Measurements from ENCODE around the gene PTGES.
"Not testable (repeated sequence)": the region's sequence is repeated elsewhere in the genome, so short reads cannot be mapped to it uniquely, and the experiment has no call there.

Gene PTGES, protein sequence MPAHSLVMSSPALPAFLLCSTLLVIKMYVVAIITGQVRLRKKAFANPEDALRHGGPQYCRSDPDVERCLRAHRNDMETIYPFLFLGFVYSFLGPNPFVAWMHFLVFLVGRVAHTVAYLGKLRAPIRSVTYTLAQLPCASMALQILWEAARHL

DNA sequence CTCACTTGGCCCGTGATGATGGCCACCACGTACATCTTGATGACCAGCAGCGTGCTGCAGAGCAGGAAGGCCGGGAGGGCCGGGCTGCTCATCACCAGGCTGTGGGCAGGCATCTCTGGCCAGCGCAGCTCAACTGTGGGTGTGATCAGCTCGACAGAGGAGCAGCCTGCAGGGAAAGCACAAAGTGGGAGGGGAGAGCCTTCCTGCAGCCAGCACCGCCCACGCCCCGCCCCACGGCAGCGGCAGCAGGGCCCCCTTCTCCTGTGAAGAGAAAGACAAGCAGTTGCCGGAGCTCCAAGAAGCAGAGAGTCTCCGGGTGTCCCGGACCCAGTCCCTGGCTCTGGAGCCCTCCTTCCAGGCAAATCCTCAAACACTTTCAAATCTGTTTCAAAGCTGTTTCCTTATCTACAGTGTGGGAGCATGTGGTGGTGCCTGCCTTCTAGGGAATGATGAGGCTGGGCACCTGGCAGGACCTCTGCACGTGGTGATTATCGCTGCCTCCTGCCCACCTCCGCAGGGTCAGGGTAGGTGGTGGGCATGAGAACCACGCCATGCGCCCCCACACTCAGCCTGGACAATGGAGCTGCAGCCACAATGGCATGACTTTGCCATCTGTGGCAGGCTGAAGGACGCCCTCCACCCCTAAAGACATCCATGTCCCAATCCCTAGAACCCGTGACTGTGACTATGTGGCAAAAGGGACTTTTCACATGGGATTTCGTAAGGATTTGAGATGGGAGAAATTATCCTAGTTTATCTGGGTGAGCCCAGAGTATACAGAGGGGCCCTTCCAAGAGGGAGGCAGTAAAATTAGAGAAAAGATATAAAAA is at the start of gene PTGES:
PTGES (minus strand) TSS at position 143 of the 830 bp plus-strand sequence; CDS start at position 113, 30 bp downstream.
- no peak for DNase-seq (ENCODE audit: low read depth, low spot score)

- no peak for DNase-seq (ENCODE audit: low read depth, low spot score)
These were observed 48.7 kb upstream of the PTGES start for GRCh38 chr9:129801504-129801903.

- no peak for DNase-seq (ENCODE audit: low read depth, low spot score)
These were observed 46.1 kb upstream of the PTGES start for GRCh38 chr9:129798973-129799372.

GRCh38 chr9:129796029-129796428 is 43.2 kb upstream of the PTGES start:
- DNase-seq (ENCODE audit: low read depth, low spot score), result not testable (repeated sequence)

DNA sequence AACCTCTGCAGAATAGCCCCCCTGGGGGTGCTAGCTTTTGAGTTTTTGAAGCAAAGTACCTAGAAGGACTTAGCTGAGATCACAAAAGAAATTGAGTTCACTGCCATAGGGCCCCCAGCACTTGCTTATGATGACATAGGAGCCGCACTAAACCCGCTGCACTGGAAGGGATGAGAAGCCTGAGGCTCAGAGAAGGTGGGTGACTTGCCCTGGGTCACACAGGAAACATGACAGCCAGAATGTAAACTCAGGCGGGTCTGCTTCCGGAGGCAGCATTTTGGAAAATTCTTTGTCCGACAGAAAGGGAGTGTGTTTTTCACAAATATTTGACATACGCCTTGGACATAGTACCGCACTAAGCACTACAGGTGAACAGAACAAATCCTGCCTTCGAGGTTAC is 41.7 kb upstream of the PTGES start:
- DNase-seq (ENCODE audit: low read depth, low spot score), result no peak

DNA sequence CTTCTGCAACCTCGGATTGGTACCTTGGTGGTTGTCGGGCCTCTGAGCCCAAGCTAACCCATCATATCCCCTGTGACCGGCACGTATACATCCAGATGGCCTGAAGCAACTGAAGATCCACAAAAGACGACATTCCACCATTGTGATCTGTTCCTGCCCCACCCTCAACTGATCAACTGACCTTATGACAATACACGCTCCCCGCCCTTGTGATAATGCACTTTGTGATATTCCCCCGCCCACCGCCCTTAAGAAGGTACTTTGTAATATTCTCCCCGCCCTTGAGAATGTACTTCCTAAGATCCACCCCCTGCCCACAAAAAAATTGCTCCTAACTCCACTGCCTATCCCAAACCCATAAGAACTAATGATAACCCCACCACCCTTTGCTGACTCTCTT is 33.6 kb upstream of the PTGES start:
- DNase-seq (ENCODE audit: low read depth, low spot score), result no peak

DNA sequence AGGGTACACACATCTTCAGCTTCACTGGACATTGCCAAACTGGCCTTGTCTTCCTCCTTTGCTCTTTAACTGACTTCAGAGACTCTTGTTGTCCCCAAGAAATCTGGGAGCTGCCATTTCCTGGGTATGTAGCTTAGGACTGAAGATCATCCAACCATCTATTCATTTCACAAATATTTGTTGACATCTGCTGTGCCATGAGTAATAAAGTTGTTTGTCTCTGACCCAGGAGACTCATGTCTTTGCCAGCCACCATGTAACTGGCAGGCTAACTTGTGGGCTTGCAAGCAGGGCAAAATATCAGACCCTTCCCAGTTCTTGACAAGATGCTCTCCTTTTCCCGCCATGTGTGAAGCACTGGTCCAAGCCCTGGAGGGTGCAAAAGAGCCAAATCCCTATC is 33.0 kb upstream of the PTGES start:
- DNase-seq (ENCODE audit: low read depth, low spot score), result no peak

DNA sequence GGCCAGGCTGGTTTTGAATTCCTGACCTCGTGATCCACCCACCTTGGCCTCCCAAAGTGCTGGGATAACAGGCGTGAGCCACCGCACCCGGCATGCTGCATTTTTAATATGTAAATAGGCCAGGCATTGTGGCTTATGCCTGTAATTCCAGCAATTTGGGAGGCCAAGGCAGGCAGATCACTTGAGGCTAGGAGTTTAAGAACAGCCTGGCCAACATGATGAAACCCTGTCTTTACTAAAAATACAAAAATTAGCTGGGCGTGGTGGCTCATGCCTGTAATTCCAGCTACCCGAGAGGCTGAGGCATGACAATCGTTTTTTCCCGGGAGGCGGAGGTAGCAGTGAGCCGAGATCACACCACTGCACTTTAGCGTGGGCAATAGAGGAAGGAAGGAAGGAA is 32.1 kb upstream of the PTGES start:
- DNase-seq (ENCODE audit: low read depth, low spot score), result not testable (repeated sequence)

- no peak for DNase-seq (ENCODE audit: low read depth, low spot score)
These were observed 30.9 kb upstream of the PTGES start for GRCh38 chr9:129783516-129784361.

DNA sequence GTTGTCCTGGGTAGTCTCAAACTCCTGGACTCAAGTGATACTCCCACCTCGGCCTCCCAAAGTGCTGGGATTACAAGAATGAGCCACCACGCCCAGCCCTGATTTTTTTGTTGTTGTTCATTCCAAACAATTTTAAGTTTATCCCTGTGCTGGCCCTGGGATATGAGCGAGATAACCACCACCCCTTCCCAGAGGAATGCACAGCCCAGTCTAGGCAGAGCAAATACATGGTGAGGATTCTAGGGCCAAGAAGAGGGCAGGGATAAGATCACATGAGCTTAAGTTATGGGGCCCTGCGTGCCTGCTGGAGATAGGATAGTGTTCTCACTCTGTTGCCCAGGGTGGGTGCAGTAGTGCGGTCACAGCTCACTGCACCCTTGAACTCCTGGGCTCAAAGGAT is 29.1 kb upstream of the PTGES start:
- no peak for DNase-seq (ENCODE audit: low read depth, low spot score)

GRCh38 chr9:129781131-129781530 is 28.3 kb upstream of the PTGES start:
- DNase-seq (ENCODE audit: low read depth, low spot score), result no peak

DNA sequence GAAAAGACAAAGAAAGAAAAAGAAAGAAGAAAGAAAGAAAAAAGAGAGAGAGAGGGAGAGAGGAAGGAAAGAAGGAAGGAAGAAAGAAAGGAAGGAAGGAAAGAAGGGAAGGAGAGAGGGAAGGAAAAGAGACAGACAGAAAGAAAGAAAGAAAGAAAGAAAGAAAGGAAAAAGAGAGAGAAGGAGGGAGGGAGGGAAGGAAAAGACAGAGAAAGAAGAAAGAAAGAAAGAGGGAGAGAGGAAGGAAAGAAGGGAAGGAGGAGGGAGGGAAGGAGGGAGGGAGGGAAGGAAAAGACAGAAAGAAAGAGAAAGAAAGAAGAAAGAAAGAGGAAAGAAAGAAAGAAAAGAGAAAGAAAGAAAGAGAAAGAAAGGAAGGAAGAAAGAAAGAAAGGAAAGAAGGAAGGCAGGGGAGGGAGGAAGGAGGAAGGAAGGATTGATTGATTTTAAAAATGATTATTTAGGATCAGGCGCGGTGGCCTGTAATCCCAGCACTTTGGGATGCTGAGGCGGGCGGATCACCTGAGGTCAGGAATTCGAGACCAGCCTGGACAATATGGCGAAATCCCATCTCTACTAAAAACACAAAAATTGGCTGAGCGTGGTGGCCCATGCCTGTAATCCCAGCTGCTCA is 26.8 kb upstream of the PTGES start:
- no peak for DNase-seq (ENCODE audit: low read depth, low spot score)

DNA sequence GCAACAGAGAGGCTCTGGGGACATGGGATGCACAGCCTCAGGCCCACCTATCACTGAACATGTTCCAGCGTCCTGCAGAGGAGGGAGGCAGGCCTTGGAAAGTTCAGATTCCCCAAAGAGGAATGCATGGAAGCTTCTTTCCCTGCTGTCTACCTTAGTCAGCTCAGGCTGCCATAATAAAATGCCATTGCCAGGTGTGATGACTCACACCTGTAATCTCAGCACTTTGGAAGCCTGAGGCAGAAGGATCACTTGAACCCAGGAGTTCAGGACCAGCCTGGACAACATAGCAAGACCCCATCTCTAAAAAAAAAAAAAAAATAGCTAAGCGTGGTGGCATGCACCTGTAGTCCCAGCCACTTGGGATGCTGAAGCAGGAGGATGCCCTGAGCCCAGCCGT is 25.6 kb upstream of the PTGES start:
- DNase-seq (ENCODE audit: low read depth, low spot score), result no peak

DNA sequence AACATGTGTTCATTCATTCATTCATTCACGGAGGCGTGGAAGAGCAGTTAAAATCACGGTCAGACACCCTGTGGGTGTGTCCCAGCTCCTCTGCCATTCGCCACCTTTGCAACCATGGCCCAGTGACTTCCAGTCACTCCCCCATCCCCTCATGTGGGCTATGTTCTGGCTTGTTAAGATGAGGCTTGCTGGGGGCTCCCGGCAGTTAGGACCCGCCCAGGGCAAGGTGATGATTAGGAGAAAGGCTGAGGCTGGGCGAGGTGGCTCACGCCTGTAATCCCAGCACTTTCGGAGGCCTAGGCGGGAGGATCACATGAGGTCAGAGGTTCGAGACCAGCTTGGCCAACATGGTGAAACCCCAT is 24.9 kb upstream of the PTGES start:
- DNase-seq (ENCODE audit: low read depth, low spot score), result no peak

DNA sequence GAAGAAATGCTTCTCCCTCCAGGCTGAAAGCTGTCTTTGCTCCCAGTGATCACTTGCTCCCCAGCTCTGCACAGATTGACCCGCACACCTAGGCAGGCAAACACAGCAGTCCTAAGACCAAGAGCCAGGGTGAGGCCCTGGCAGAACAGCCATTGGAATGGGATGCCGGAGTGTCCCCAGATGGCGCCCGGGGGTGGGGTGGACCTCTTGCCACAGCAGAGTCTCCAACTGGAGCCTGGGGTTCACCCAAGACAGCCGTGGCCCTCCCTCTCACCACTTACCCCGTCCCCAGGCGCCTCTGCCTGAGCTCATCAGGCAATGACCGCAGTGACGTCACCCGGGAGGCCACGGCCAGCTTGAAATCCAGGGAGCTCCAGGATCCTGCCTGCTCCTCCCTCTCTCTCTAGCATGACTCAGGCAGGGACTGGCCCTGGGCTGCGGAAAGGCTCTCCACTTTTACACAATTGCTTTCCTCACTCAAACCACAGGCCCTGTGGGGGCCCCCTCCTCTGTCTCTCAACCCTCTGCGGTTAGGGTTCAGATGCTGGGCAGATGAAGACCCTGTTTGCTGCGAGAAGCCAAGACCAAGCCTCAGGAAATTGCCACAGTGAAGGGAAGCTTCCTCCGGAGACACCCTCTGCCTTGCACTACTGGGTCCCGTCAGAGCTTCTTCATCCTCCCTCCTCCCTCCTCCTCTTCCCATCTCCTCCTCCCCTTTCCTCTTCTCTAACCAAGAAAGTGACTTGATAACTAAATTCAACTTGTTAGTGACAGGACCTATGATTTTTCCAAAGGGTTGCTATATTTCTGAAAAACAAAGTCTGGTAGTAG is 24.3 kb upstream of the PTGES start:
- DNase-seq (ENCODE audit: low read depth, low spot score), result peak; percentile 99

GRCh38 chr9:129776566-129776937 is 23.7 kb upstream of the PTGES start:
- DNase-seq (ENCODE audit: low read depth, low spot score), result no peak

- not testable (repeated sequence) for DNase-seq (ENCODE audit: low read depth, low spot score)
These were observed 23.3 kb upstream of the PTGES start for GRCh38 chr9:129776096-129776495.

DNA sequence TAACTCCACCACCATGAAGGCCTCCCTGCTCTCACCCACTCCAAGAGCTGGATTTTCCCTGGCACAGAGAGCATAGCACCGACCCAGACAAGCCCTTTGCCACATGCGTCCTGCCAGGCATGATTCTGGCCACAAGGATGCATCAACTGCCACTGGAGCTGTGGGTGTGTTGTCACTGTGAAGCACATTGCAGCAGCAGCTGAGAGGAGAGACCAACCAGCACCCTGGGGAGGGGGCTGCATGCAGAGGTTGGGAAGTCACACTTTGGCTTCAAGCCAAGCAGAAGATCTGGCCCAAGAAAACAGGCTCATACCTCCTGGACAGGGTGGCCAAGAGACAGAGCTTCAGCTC is 22.6 kb upstream of the PTGES start:
- no peak for DNase-seq (ENCODE audit: low read depth, low spot score)

- no peak for DNase-seq (ENCODE audit: low read depth, low spot score)
These were observed 22.1 kb upstream of the PTGES start for GRCh38 chr9:129774791-129775447.

DNA sequence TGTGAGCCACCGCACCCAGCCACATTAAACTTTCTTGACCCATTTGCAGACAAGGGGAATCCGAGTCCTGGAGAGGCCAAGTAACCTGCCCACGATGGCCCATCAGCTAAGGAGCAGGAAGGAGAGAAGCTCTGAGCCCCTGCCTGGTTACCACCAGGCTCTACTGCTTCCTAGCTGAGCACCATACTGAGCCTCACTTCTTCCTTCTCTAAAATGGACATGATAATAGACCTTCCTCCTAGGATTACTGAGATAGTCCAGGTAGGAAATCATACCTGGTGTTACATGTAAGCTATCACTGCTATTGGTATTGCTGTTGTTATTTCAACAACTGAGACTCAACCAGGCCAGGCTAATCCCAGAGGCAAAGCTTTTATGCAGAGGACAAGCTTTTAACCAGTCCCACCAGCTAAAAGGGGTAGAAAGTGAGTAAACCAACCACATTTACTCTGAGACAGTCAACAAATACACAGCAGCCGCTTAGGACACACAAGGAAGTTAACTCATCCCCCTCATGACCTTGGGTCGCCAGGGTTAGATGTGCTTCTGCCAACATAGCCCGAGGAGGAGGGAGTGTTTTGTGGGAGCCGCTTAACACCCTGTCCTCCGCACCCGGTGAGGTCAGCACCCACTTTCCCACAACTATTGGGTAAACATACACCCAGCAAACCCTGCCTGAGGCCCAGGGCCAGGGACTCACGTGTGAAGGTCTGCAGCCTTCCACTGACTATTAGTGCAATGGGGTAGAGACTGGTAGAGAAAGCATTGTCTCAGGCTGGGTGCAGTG is 20.6 kb upstream of the PTGES start:
- no peak for DNase-seq (ENCODE audit: low read depth, low spot score)
